IPS DF 19.7 (cell line): ENCODE results near the gene KRT13.

ENCODE experiments used
- DNase-seq: peaks from one replicate; pipeline ENCODE4 v3.0.0-alpha.2; 2013; ENCODE audit warnings: low read depth, low spot score

Gene KRT13

DNA sequence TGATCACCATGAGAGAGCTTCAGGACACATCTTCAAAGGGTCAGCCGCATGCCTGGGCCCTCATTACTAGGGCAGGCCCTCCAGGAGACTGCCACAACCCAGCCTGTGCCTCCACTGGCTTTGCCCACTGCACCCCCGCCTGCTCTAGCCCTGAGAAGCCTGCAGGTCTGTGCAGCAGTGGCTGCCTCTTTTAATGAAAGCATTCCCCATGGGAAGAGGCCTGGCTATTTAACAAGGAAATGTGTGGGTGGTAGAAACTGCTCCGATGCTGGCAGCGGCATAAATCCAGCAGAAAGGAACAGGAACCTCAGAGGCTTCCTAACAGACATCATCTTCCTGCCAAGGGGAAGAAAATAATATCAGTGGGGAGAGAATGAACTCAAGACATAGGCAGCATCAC is 37.9 kb downstream of the KRT13 start:
- DNase-seq = no peak

- DNase-seq = no peak
These were observed 38.4 kb downstream of the KRT13 start, which contains the start of gene KRT32 for GRCh38 chr17:41466988-41467387. TSS of gene KRT32 (minus strand) at chr17:41467386. CDS start at chr17:41467325, 61 bp downstream.

DNA sequence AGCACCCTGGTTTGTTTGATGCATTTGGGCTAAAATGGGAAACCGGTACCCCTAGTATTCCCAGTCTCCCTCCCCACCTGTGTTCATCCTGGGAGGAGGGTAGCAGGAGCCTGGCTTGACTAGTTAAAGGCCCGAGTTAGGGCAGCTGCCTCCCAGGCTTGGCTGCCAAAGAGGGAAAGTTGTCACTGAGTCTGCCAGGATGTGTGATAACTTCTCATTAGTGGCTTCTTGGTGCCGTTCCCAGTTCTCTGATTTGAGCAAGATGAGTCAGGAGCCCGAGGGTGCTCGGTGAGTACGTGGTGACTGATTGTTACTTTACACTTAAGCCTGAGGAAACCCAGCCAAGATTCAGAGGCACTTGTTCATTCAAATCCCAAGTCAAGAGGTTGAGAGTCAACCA is 40.7 kb downstream of the KRT13 start:
- no peak for DNase-seq

DNA sequence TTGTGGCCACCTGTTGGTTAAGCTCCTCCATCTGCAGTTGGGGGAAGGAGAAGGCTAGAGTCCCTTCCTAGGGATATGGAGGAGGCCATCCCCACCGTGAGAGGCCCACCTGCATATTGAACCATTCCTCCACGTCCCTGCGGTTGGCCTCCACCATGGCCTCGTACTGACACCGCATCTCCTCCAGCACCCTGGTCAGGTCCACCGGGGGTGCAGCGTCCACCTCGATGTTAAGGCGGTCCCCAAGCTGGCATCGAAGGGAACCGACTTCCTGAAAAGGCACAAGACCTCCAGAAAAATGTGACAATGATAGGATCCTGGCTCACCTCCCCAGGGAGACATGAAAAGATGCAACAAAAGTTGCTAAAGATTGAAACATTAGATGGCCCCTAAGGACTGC is 41.2 kb downstream of the KRT13 start:
- DNase-seq = no peak

GRCh38 chr17:41463746-41464145 is 41.7 kb downstream of the KRT13 start:
- DNase-seq = no peak

DNA sequence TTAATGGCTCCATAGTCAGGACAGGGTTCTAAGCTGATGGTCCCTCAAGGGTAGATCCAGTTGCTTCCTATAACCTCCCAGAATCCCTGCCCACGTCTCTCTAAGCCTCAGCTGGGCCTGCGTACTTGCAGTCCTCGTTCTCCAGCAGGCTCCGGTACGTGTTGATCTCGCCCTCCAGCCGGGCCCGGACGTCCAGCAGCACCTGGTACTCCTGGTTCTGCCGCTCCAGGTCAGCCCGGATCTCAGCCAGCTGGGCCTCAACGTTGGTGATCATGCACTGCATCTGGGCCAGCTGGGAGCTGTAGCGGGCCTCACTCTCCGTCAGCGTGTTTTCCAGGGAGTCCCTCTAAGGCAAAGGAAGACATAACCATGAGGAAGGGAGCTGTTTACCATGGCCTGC is 42.7 kb downstream of the KRT13 start:
- no peak for DNase-seq

- no peak for DNase-seq
These were observed 47.7 kb downstream of the KRT13 start for GRCh38 chr17:41457676-41458075.

- no peak for DNase-seq
These were observed 49.2 kb downstream of the KRT13 start for GRCh38 chr17:41456204-41456603.

DNA sequence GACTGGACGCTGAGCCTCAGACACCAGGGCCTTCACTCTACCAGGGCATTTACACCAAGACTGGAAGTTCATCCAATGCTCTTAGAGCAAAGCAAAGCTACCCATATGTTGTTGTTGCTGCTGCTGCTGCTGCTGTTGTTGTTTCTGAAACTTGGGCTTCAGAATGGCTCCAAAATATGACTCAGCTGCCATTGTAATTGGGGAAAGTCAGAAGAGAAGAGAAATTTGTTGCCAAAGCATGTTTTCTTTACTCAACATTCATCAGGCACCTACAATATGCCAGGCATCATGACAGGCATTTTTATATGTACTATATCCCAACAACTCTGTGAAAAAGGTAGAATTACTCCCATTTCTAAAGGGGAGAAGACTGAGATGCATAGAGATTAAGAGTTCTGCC is 50.2 kb downstream of the KRT13 start:
- no peak for DNase-seq

DNA sequence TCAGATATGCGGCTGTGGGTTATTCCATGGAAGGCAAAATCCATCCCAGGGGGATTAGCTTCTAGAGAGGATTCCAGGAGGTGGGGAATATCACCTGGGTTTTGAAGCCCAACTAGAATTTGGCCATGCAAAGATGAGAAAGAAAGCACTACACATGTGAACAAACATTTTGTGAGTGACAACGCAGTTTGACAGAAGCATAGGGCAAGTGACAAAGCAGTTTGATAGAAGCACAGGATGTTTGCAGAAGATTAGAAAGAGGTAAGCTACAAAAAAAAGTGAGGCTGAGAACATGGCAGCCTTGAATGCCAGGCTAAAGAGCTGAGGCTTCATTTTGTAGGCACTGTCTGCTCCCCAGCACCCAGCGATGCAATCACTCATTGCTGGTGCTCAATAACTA is 52.3 kb downstream of the KRT13 start:
- DNase-seq = no peak

DNA sequence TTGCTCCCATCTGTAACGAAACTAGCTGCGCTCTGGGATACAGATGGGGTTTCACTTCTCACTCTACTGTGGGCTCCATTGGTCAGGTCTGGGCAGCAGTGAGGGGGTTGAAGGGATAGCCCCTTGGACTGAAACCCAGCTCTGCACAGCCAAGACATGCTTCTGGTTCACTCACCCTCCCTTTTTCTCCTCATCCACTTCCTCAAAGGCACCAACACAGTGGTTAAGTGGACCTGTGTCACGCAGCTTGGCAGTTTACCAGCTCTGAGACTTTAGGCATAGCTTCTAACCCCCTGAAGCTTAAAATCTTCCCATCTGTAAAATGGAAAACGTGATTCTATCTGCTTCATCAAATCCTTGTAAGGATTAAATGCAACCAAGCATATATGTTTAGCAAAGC is 53.1 kb downstream of the KRT13 start:
- no peak for DNase-seq

DNA sequence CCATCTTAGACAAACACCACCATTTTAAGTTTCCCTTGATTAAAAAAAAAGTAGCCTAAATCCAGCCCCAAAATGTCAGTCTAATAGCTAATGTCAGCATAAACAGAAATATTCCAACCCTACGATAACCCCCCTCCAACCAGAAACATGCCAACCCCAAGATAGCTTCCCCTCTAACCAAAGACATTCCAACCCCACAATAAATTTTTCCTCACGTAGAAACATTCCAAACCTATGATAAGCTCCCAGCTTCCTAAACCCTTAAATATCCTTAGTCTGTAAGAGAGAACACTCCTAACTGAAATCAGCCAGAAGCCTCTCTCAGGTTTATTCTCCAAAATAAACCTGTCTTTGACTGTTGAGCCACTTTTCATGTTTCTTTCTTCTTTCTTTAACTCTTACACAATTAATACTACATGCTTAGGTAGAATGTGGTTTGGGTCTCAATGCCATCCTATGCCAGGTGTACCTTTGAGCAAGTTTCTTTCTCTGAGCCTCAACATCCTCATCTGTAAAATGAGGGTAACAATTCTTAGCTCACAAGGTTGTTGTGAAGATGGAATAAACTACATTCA is 54.2 kb downstream of the KRT13 start:
- no peak for DNase-seq
